Choroid plexus epithelial cell (primary cell): ENCODE measurements around the gene ARHGAP24.
"Not testable (repeated sequence)": the region's sequence is repeated elsewhere in the genome, so short reads cannot be mapped to it uniquely, and the experiment has no call there.

Experiments used
- DNase-seq: peaks from one replicate; pipeline ENCODE4 v3.0.0-alpha.2; 2010; ENCODE audit warnings: low read depth
- H3K4me3 ChIP-seq: 2 replicates; pipeline ENCODE4 v1.5.1; 2011; ENCODE audit warnings: low read depth, mild to moderate bottlenecking, control low read depth, low read length, moderate library complexity
- CTCF ChIP-seq: conservative IDR thresholded peaks from 2 replicates; pipeline ENCODE4 v1.5.1; 2011; ENCODE audit warnings: low read depth, mild to moderate bottlenecking, control low read depth, inconsistent platforms, low read length, moderate library complexity

ARHGAP24 gene

GRCh38 chr4:85495621-85496020 lies 20.7 kb downstream of the ARHGAP24 start:
- TF ChIP-seq CTCF: no peak
- no peak for DNase-seq
- no peak overlapping the region for H3K4me3 ChIP-seq

DNA sequence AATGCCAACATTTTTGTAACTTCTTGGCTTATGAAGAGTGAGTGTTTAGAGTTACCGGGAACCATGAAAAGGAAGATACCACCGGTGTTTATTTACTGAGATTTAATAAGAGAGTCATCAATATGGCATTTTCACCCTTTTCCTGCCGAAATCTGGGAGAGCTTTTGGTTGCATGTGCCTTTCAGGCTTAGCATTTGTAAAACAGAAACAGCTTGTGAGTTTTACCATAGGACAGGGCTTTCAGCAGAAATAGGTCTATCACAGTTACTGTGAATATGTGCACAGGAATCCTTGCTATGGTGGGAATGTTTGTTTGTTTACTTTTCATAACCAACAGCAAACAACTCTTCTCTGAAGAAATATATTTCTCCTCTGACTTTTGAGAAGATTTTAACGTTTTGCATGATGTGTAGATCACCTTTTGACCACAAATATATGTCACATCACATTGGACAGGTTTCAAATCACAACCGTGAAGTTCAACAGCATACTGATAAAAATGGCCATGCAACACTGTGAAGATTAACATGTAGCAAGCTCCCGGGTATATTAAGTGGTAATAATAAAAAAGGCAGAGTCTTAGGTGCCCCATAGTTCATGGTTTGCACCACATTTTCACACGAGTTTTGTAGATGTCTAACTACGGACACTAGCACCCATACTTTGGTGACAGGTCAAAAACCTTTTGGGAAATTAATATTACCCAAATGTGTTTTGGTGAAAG lies 21.3 kb downstream of the ARHGAP24 start:
- DNase-seq: peak; percentile 77
- H3K4me3 ChIP-seq: no peak overlapping the region
- no peak for TF ChIP-seq CTCF

GRCh38 chr4:85496933-85497332 lies 22.0 kb downstream of the ARHGAP24 start:
- DNase-seq: peak; percentile 66
- H3K4me3 ChIP-seq: no peak overlapping the region
- TF ChIP-seq CTCF: no peak

DNA sequence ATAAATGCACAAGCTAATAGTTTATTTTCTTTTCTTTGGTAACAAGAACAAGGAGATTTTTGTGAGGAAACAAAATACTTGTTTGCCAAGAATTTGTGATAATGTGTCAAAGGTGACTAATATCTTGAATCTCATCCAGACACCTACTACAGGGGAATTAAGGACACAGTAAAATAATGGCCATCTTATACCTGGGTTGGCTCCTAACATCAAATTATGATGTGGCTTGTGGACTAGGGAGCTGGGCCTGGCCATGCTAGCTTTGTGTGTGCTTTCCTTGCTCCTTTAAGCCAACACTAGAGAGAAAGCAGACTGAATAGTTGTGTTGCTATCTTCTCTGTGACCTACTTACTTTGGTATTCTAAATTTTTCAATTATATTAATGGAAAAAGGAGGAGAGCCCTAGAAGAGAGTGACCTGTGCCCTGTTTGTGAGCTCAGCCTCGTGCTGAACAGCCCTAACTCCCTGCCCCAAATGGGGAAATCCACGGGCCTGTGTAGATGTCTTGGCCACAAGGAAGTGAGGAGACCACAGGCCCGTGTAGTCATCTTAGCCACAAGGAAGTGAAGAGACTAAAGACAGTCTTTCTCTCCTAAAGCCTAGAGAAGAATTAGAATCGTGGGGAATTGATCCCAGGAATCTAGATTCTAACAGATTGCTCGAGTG lies 23.3 kb downstream of the ARHGAP24 start:
- no peak for TF ChIP-seq CTCF
- DNase-seq: peak; percentile 89
- no peak overlapping the region for H3K4me3 ChIP-seq

DNA sequence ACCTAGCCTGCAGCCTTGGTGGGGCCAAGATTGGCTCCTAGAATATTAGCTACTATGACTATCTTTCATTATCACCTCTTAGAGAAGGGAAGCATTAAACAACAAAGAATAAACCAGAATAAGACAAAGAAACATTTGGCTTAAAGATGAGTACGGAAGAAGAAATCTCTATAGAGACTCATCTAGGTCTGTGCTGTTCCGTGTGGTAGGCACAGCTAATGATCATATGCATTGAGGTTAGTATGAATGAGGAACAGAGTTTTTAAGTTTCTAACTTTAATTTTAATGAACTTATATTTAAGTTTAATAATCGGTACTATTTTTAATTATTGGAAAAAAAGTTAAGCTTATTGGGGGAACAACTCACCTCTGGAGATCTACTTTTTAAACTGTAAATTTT lies 24.6 kb downstream of the ARHGAP24 start:
- H3K4me3 ChIP-seq: no peak overlapping the region
- no peak for TF ChIP-seq CTCF
- DNase-seq: no peak

- peak; percentile 51 for DNase-seq
- no peak overlapping the region for H3K4me3 ChIP-seq
- no peak for TF ChIP-seq CTCF
Measured at GRCh38 chr4:85500110-85500867, 25.3 kb downstream of the ARHGAP24 start.

GRCh38 chr4:85501145-85501544 lies 26.2 kb downstream of the ARHGAP24 start:
- not testable (repeated sequence) for H3K4me3 ChIP-seq, DNase-seq
